GM12878 (cell line): ENCODE data around the gene SCARB2. TPM values are rescaled to one million over a fixed set of nuclear protein-coding genes. Genes with fewer than 3 reads are reported as not detected.

Experiments used
- ATAC-seq: fragments of 200-7000 bp; cut with Tn5 transposase; 3 replicates; pipeline ENCODE4 v1.9.1; 2020; ENCODE audit warnings: mild to moderate bottlenecking, moderate library complexity
- BruUV-seq: library from RNA; stranded (reverse); fragments of 400-500 nt; replicated peaks from 2 replicates; lab custom pipeline; 2021; lab: Mats Ljungman, UMichigan
- CTCF ChIA-PET: fragments of 300-600 bp; sonication (Branson Sonifier 250); formaldehyde crosslinking; extraction: SDS; loops from one replicate; lab custom pipeline; 2021; ENCODE audit warnings: inconsistent platforms; lab: Yijun Ruan, JAX
- POLR2A ChIA-PET: fragments of 350-600 bp; formaldehyde crosslinking; extraction: SDS; loops from one replicate; lab custom pipeline; 2021; ENCODE audit warnings: inconsistent platforms; lab: Charles Lee
- RAD21 ChIA-PET: fragments of 300-600 bp; sonication (Branson Sonifier 250); formaldehyde crosslinking; loops from one replicate; lab custom pipeline; 2023; ENCODE audit warnings: antibody characterized with exemption; ENCODE audit not compliant: unreplicated experiment; lab: Charles Lee
- SMC1A ChIA-PET: fragments of 300-600 bp; sonication (Branson Sonifier 250); formaldehyde crosslinking; loops from one replicate; lab custom pipeline; 2023; ENCODE audit not compliant: unreplicated experiment, uncharacterized antibody; lab: Charles Lee
- DNase-seq: peaks from one replicate; pipeline ENCODE4 v3.0.0-alpha.2; 2011; ENCODE audit warnings: low read depth, low spot score
- FAIRE-seq: peaks from 3 replicates; lab custom pipeline; 2011; peaks lifted over from hg19 to GRCh38; lab: Jason Lieb, UNC
- H2AFZ ChIP-seq: 2 replicates; pipeline ENCODE4 v1.6.0; 2011; ENCODE audit warnings: low read depth, low read length, control low read depth; ENCODE audit not compliant: control insufficient read depth
- H3K27ac ChIP-seq: 2 replicates; pipeline ENCODE4 v1.5.1; 2011; ENCODE audit warnings: control low read depth; ENCODE audit not compliant: control insufficient read depth, insufficient read depth
- H3K27me3 ChIP-seq, 2 experiments: replicated peaks in 1 of 2; 2 replicates each; pipeline versions ENCODE4 v1.6.0 to v1.6.1; 2011; ENCODE audit warnings: low read length in 1 of 2; ENCODE audit not compliant: control insufficient read depth in 2 of 2, insufficient read depth in 2 of 2
- H3K36me3 ChIP-seq, 2 experiments: 2 replicates each; pipeline ENCODE4 v1.5.1; 2011; ENCODE audit warnings: low read length in 1 of 2; ENCODE audit not compliant: control insufficient read depth in 2 of 2, insufficient read depth in 2 of 2
- H3K4me1 ChIP-seq: 2 replicates; pipeline ENCODE4 v1.6.1; 2011; ENCODE audit warnings: mild to moderate bottlenecking, low read length, moderate library complexity, mixed read lengths; ENCODE audit not compliant: control insufficient read depth, insufficient read depth
- H3K4me2 ChIP-seq: 2 replicates; pipeline ENCODE4 v1.6.0; 2011; ENCODE audit warnings: control low read depth; ENCODE audit not compliant: control insufficient read depth, insufficient read depth
- H3K4me3 ChIP-seq: fragments of 200-600 bp; sonication (generic); 2 replicates; pipeline ENCODE4 v1.5.1; 2016
- H3K79me2 ChIP-seq: 2 replicates; pipeline ENCODE4 v1.6.0; 2011; ENCODE audit warnings: low read length; ENCODE audit not compliant: control insufficient read depth, insufficient read depth
- H3K9ac ChIP-seq: 2 replicates; pipeline ENCODE4 v1.8.0; 2011; ENCODE audit warnings: low read length, control low read depth, mixed read lengths; ENCODE audit not compliant: control insufficient read depth, insufficient read depth
- H3K9me3 ChIP-seq: replicated peaks from 3 replicates; pipeline ENCODE4 v1.5.1; 2011; ENCODE audit warnings: mild to moderate bottlenecking, low read length; ENCODE audit not compliant: control insufficient read depth, insufficient read depth
- H4K20me1 ChIP-seq: 2 replicates; pipeline ENCODE4 v1.6.0; 2011; ENCODE audit not compliant: control insufficient read depth, insufficient read depth
- BHLHE40 ChIP-seq, 2 experiments: fragments of 450-650 bp in 1 of 2; IDR thresholded peaks; 2 replicates each; pipeline ENCODE4 v1.6.1; 2011 to 2017; ENCODE audit warnings: low read depth in 2 of 2, borderline replicate concordance in 1 of 2, improper control_type of control experiment in 1 of 2, low read length in 1 of 2, mild to moderate bottlenecking in 1 of 2
- CREB1 ChIP-seq: IDR thresholded peaks from 2 replicates; pipeline ENCODE4 v1.6.1; 2012; ENCODE audit warnings: low read depth, mild to moderate bottlenecking, inconsistent platforms
- HDAC6 ChIP-seq: fragments of 200-600 bp; sonication (generic); IDR thresholded peaks from one replicate; pipeline ENCODE4 v1.8.0; 2017; ENCODE audit warnings: antibody characterized with exemption; ENCODE audit not compliant: unreplicated experiment
- HDGF ChIP-seq: fragments of 450-650 bp; IDR thresholded peaks from 2 replicates; pipeline ENCODE4 v1.6.1; 2016; ENCODE audit warnings: antibody characterized with exemption
- IKZF1 ChIP-seq: fragments of 450-650 bp; conservative IDR thresholded peaks from 2 replicates; pipeline ENCODE4 v1.6.1; 2017; ENCODE audit warnings: antibody characterized with exemption, mild to moderate bottlenecking
- IRF5 ChIP-seq: fragments of 450-650 bp; IDR thresholded peaks from 2 replicates; pipeline ENCODE4 v1.6.1; 2017; ENCODE audit warnings: borderline replicate concordance
- RAD21 ChIP-seq: IDR thresholded peaks from 2 replicates; pipeline ENCODE4 v1.6.1; 2011; ENCODE audit warnings: mild to moderate bottlenecking, low read depth, low read length, moderate library complexity; ENCODE audit not compliant: insufficient read depth
- RCOR1 ChIP-seq: conservative IDR thresholded peaks from 2 replicates; pipeline ENCODE4 v1.6.1; 2012; ENCODE audit warnings: low read depth, low read length, improper control_type of control experiment
- SP1 ChIP-seq: IDR thresholded peaks from one replicate; pipeline ENCODE4 v1.6.1; 2011; ENCODE audit warnings: low read depth, low read length
- SRF ChIP-seq, 2 experiments: IDR thresholded peaks; 2 replicates each; pipeline ENCODE4 v1.6.1; 2011; ENCODE audit warnings: low read depth in 2 of 2, low read length in 2 of 2, mild to moderate bottlenecking in 1 of 2, moderate library complexity in 1 of 2
- TBL1XR1 ChIP-seq: IDR thresholded peaks from 2 replicates; pipeline ENCODE4 v1.6.1; 2012; ENCODE audit warnings: low read depth, low read length, improper control_type of control experiment
- TCF3 ChIP-seq: IDR thresholded peaks from 2 replicates; pipeline ENCODE4 v1.6.1; 2012; ENCODE audit warnings: low read depth, mild to moderate bottlenecking, low read length, borderline replicate concordance; ENCODE audit not compliant: insufficient read depth
- YBX1 ChIP-seq: fragments of 450-650 bp; IDR thresholded peaks from 2 replicates; pipeline ENCODE4 v1.6.1; 2016; ENCODE audit warnings: antibody characterized with exemption
- ZNF217 ChIP-seq: fragments of 450-650 bp; IDR thresholded peaks from 2 replicates; pipeline ENCODE4 v1.6.1; 2017; ENCODE audit warnings: antibody characterized with exemption, mild to moderate bottlenecking
- ZNF24 ChIP-seq: fragments of 450-650 bp; IDR thresholded peaks from 2 replicates; pipeline ENCODE4 v1.6.1; 2017; ENCODE audit warnings: antibody characterized with exemption, mild to moderate bottlenecking
- WGBS: methylation state at CpG from one replicate; pipeline ENCODE4 v1.1.6; 2016; ENCODE audit warnings: low lambda C conversion rate; ENCODE audit not compliant: insufficient replicate concordance, insufficient coverage; ENCODE audit errors: missing lambda C conversion rate; 5-methylcytosine and 5-hydroxymethylcytosine counted together
- in situ Hi-C: fragments of 300-500 bp; cut with MboI; formaldehyde crosslinking; loops from 9 replicates; pipeline ENCODE4 v1.14.3; 2018; ENCODE audit warnings: mixed read lengths
- intact Hi-C: fragments of 100-400 bp; cut with micrococcal nuclease; formaldehyde crosslinking; loops from one replicate; pipeline ENCODE4 v1.14.2; 2022; ENCODE audit not compliant: unreplicated experiment
- polyA plus RNA-seq, 11 experiments: library from polyadenylated mRNA; depleted of rRNA in 4 of 11; unstranded in 6 of 11; stranded (reverse) in 5 of 11; fragments of >200 nt; fragmentation: Nextera tagmentation in 4 of 11; fragmentation: Illumina TruSeq in 1 of 11; extraction: Ambion mirVana in 4 of 11; extraction: Trizol in 1 of 11; gene quantifications; 1 replicate in 1 of 11; 2 replicates in 10 of 11; pipeline versions ENCODE4 v1.2.1 to v1.2.3, GENCODE V29; 2011 to 2016; ENCODE audit warnings: inconsistent platforms in 2 of 11, missing spikeins in 2 of 11, low read depth in 1 of 11
- total RNA-seq, 4 experiments: library from RNA; depleted of rRNA in 3 of 4; stranded (reverse); fragments of >200 nt in 3 of 4; fragmentation: Illumina TruSeq in 1 of 4; extraction: Trizol in 1 of 4; gene quantifications; 2 replicates each; pipeline versions ENCODE4 v1.2.1 to v1.2.3, GENCODE V29; 2013 to 2021
- TF ChIP-seq, protein P1 (sequence below): fragments of 450-650 bp; IDR thresholded peaks from 2 replicates; pipeline ENCODE4 v1.6.1; 2017; ENCODE audit warnings: mild to moderate bottlenecking, moderate library complexity
- TF ChIP-seq, protein P2 (sequence below): fragments of 450-650 bp; IDR thresholded peaks from 2 replicates; pipeline ENCODE4 v1.6.1; 2017; ENCODE audit warnings: antibody characterized with exemption, mild to moderate bottlenecking, moderate library complexity

The SCARB2 gene
- total and polyA plus RNA-seq, 10 of the 15 experiments (the other 5 are each of a cell fraction or from before 2014, with no cell fraction given) = 2.1 to 11.7 (median 9.5) TPM

GRCh38 chr4:76205476-76205875, 8.1 kb downstream of the SCARB2 start (continued):
- TF ChIP-seq, protein P1, sequence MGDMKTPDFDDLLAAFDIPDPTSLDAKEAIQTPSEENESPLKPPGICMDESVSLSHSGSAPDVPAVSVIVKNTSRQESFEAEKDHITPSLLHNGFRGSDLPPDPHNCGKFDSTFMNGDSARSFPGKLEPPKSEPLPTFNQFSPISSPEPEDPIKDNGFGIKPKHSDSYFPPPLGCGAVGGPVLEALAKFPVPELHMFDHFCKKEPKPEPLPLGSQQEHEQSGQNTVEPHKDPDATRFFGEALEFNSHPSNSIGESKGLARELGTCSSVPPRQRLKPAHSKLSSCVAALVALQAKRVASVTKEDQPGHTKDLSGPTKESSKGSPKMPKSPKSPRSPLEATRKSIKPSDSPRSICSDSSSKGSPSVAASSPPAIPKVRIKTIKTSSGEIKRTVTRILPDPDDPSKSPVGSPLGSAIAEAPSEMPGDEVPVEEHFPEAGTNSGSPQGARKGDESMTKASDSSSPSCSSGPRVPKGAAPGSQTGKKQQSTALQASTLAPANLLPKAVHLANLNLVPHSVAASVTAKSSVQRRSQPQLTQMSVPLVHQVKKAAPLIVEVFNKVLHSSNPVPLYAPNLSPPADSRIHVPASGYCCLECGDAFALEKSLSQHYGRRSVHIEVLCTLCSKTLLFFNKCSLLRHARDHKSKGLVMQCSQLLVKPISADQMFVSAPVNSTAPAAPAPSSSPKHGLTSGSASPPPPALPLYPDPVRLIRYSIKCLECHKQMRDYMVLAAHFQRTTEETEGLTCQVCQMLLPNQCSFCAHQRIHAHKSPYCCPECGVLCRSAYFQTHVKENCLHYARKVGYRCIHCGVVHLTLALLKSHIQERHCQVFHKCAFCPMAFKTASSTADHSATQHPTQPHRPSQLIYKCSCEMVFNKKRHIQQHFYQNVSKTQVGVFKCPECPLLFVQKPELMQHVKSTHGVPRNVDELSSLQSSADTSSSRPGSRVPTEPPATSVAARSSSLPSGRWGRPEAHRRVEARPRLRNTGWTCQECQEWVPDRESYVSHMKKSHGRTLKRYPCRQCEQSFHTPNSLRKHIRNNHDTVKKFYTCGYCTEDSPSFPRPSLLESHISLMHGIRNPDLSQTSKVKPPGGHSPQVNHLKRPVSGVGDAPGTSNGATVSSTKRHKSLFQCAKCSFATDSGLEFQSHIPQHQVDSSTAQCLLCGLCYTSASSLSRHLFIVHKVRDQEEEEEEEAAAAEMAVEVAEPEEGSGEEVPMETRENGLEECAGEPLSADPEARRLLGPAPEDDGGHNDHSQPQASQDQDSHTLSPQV = no peak
- no peak for TF ChIP-seq TCF3
- no peak for TF ChIP-seq HDAC6
- TF ChIP-seq ZNF24 = no peak
- TF ChIP-seq, all 136 proteins: peak for 0

DNA sequence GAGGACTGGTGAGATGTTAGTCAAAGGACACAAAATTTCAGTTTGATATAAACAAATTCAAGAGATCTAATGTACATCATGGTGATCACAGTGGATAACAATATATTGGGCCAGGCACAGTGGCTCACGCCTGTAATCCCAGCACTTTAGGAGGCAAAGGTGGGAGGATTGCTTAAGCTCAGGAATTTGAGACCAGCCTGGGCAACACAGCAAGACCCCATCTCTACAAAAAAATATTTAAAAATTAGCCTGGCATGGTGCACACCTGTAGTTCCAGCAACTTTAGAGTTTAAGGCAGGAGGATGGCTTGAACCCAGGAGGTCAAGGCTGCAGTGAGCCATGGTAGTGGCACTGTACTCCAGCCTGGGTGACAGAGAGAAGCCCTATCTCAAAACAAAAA, 8.7 kb downstream of the SCARB2 start:
- no peak overlapping the region for H3K9ac ChIP-seq
- H3K4me3 ChIP-seq = no peak overlapping the region
- no peaks in the 10 kb centered on the region for H4K20me1 ChIP-seq
- intact Hi-C loops (no loop called here), in situ Hi-C loops (no loop called here)
- ATAC-seq (no peak), FAIRE-seq (no peak), DNase-seq (no peak)
- no peaks in the 10 kb centered on the region for H3K9me3 ChIP-seq
- WGBS = 94% methylated on average over 1 of the region's 1 CpG
- H3K4me1 ChIP-seq = peaks cover 29% of the 10 kb centered on the region
- ChIA-PET CTCF (no interaction called here), SMC1A (no interaction called here), RAD21 (no interaction called here), POLR2A (no interaction called here)
- H3K27me3 ChIP-seq = no peaks in the 10 kb centered on the region
- H2AFZ ChIP-seq = no peak overlapping the region
- no TSS peak for BruUV-seq
- no peak overlapping the region for H3K27ac ChIP-seq
- no peaks in the 10 kb centered on the region for H3K36me3 ChIP-seq
- no peak overlapping the region for H3K4me2 ChIP-seq
- peaks cover 2% of the 10 kb centered on the region for H3K79me2 ChIP-seq
- TF ChIP-seq RAD21 = no peak
- no peak for TF ChIP-seq IRF5
- no peak for TF ChIP-seq RCOR1
- no peak for TF ChIP-seq CREB1
- TF ChIP-seq HDGF = no peak
- TF ChIP-seq SRF (IDR thresholded peaks at IDR 0.05; ENCODE audit: low read depth in 2 of 2, low read length in 2 of 2) = no peak
- no peak for TF ChIP-seq ZNF217
- TF ChIP-seq, protein P2, sequence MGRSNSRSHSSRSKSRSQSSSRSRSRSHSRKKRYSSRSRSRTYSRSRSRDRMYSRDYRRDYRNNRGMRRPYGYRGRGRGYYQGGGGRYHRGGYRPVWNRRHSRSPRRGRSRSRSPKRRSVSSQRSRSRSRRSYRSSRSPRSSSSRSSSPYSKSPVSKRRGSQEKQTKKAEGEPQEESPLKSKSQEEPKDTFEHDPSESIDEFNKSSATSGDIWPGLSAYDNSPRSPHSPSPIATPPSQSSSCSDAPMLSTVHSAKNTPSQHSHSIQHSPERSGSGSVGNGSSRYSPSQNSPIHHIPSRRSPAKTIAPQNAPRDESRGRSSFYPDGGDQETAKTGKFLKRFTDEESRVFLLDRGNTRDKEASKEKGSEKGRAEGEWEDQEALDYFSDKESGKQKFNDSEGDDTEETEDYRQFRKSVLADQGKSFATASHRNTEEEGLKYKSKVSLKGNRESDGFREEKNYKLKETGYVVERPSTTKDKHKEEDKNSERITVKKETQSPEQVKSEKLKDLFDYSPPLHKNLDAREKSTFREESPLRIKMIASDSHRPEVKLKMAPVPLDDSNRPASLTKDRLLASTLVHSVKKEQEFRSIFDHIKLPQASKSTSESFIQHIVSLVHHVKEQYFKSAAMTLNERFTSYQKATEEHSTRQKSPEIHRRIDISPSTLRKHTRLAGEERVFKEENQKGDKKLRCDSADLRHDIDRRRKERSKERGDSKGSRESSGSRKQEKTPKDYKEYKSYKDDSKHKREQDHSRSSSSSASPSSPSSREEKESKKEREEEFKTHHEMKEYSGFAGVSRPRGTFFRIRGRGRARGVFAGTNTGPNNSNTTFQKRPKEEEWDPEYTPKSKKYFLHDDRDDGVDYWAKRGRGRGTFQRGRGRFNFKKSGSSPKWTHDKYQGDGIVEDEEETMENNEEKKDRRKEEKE = no peak
- TF ChIP-seq SP1 = no peak
- TF ChIP-seq BHLHE40 (IDR thresholded peaks at IDR 0.05; ENCODE audit: borderline replicate concordance in 1 of 2, low read depth in 2 of 2, low read length in 1 of 2) = no peak
- no peak for TF ChIP-seq IKZF1
- TF ChIP-seq YBX1 = no peak
- TF ChIP-seq TBL1XR1 = no peak
